Measurements from ENCODE around the gene SCAF4. TPM values are rescaled to one million over a fixed set of nuclear protein-coding genes. Genes with fewer than 3 reads are reported as not detected.

Gene SCAF4
- total and polyA plus RNA-seq, 9 of the 15 experiments (the other 6 are each of a cell fraction or from before 2014, with no cell fraction given) = 2.3 to 55.7 (median 17.2) TPM

DNA sequence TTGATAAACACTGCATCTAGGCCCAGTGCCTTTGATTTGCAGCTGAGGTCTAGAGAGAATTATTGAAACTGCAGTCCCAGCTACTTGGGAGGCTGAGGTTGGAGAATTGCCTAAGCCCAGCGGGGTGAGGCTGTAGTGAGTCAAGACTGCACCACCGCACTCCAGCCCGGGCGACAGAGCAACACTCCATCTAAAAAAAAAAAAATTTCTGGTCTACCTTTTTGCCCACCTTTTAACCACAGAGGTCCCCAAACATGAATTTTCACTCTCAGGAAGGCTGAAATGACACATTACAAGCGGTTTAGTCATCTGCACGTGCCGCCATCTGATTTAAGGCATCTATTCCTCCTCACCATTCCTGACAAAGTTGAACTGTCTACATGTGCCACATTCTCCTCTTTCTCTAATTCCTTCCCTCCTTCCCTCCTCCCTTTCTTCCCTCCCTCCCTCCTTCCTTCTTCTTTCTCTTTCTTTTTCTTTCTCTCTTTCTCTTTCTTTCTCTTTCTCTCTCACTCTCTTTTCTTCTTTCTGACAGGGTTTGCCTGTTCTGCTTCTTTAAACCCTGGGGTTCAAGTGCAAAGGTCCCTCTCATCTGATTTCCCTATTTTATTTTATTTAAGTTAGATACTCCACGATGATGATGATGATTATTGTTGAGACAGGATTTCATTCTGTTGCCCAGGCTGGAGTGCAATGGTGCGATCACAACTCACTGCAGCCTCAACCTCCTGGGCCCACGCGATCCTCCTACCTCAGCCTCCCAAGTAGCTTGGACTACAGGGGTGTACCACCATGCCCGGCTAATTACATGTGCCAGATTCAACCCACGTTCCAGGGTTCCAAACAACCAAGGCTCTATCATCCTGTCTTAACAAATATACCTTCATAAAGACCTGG lies 75.5 kb downstream of the SCAF4 start:
- WGBS (ENCODE audit: insufficient coverage, low coverage, missing lambda C conversion rate) = 63% methylated on average over 13 of the region's 13 CpGs
- Histone ChIP-seq H3K9me1 (ENCODE audit: control insufficient read depth, insufficient read depth, low read length) (no peaks in the 10 kb centered on the region), H3K9ac (ENCODE audit: insufficient read depth in 1 of 2, low read depth in 2 of 2, low read length in 2 of 2) (no peak overlapping the region), H3K36me3 (ENCODE audit: control insufficient read depth, insufficient read depth, low read length) (peaks cover 7% of the 10 kb centered on the region; the same call in 1 of the 3 replicates), H4K20me1 (replicated peaks; ENCODE audit: control insufficient read depth, insufficient read depth, low read length) (peaks cover 11% of the 10 kb centered on the region; the same call in 1 of the 2 replicates), H2AFZ (ENCODE audit: low read depth, low read length) (no peak overlapping the region), H3K4me1 (replicated peaks in 1 of 2; ENCODE audit: control insufficient read depth in 2 of 2, insufficient read depth in 2 of 2, low read length in 2 of 2) (peaks cover 10 to 17% of the 10 kb centered on the region in 2 experiments; a peak in 4 of 5 replicates), H3K27me3 (ENCODE audit: control insufficient read depth in 2 of 2, insufficient read depth in 2 of 2, low read length in 2 of 2) (no peaks in the 10 kb centered on the region), H3K4me2 (ENCODE audit: insufficient read depth, low read length) (no peak overlapping the region), H3K9me3 (replicated peaks; ENCODE audit: control insufficient read depth, insufficient read depth, low read depth, low read length) (no peaks in the 10 kb centered on the region), H3K4me3 (no peak overlapping the region), H3K79me2 (ENCODE audit: control insufficient read depth, insufficient read depth, low read length) (peaks cover 20% of the 10 kb centered on the region), H3K27ac (ENCODE audit: extremely low read depth, low read depth, low read length) (no peak overlapping the region)
- in situ Hi-C loops (cut with MboI) = no loop called here
- no TSS peak for BruUV-seq (replicated peaks)
- DNase-seq (ENCODE audit: extremely low read depth in 1 of 4, low spot score in 3 of 4) = no peak
- ChIA-PET POLR2A (interaction anchor here (1.6 kb wide), 1 partner anchor 7 kb away, joined by 5 read pairs; no protein-coding TSS in a partner anchor), CTCF (ENCODE audit: low intra/inter-chr PET ratio) (no interaction called here)
- TF ChIP-seq BHLHE40 (IDR thresholded peaks at IDR 0.05; ENCODE audit: low read length) = peak; percentile 76
- no peak for TF ChIP-seq SRF (CRISPR knock-in tag; IDR thresholded peaks at IDR 0.05)
- TF ChIP-seq FOSL1 (tag; conservative IDR thresholded peaks at IDR 0.05) = 0 out of 2 replicates have a peak, but pooled peaks have one; percentile 25
- intact Hi-C loops (cut with micrococcal nuclease) = no loop called here
- no peak for FAIRE-seq
- no peak for ATAC-seq

Data from K562 (cell line).